ENCODE data around the gene DCN.

Gene DCN

DNA sequence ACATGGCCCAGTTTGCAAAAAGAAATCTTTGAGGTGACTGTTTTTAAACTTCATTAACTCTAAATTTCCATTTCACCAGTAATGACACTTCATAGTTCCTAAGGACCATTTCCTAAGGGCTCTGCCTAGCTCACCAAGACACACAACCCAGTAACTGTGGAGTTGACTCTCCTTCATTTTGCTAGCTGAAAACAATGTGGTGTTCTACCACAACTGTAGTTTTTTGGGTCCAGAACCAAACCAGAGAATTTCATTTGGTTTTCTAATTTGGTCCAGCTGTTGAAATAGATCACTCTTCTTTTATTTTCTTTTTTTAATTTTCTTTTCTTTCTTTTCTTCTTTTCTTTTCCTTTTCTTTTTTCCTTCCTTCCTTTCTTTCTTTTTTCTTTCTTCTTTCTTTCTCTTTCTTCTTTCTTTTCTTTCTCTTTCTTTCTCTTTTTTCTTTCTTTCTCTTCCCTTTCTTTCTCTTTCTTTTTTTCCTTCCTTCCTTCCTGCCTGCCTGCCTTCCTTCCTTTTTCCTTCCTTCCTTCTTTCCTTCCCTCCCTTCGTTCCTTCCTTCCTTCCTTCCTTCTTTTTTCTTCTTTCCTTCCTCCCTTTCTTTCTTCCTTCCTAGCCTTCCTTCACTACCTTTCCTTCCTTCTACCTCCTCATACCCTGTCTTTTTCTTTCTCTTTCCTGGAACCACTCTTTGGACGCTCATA is 52.8 kb downstream of the DCN start:
- no peak overlapping the region for H3K23ac ChIP-seq (ENCODE audit: low read depth, low read length, poor library complexity)
- no peaks in the 10 kb centered on the region for H3K4me1 ChIP-seq (ENCODE audit: control insufficient read depth in 2 of 2, insufficient read depth in 1 of 2, low read depth in 1 of 2, low read length in 2 of 2)
- no peaks in the 10 kb centered on the region for H3K79me1 ChIP-seq (ENCODE audit: low read depth, low read length)
- H3K27ac ChIP-seq (replicated peaks; ENCODE audit: low read length) = no peak overlapping the region
- H3K18ac ChIP-seq (ENCODE audit: low read length) = no peak overlapping the region
- DNase-seq (ENCODE audit: low spot score) = no peak
- H2AK5ac ChIP-seq (ENCODE audit: low read depth, low read length) = no peak overlapping the region
- no peak overlapping the region for H2BK15ac ChIP-seq (ENCODE audit: low read length)
- H4K8ac ChIP-seq (ENCODE audit: low read depth, low read length) = no peak overlapping the region
- no peak overlapping the region for H3K4me3 ChIP-seq (ENCODE audit: low read length in 2 of 2)
- H3K4me2 ChIP-seq (ENCODE audit: insufficient read depth, low read length, poor library complexity, severe bottlenecking) = no peak overlapping the region
- no CpG with 5 or more reads among the region's 2 CpGs for WGBS, 2 donors (ENCODE audit: extremely low coverage in 2 of 2, insufficient read length in 2 of 2, insufficient replicate concordance in 1 of 2)
- no peaks in the 10 kb centered on the region for H3K9me3 ChIP-seq (replicated peaks in 1 of 2; ENCODE audit: control insufficient read depth in 2 of 2, insufficient read depth in 1 of 2, low read depth in 1 of 2, low read length in 2 of 2)
- H2BK12ac ChIP-seq (ENCODE audit: low read length) = no peak overlapping the region
- no peak overlapping the region for H3K4ac ChIP-seq (ENCODE audit: low read length)
- H3K14ac ChIP-seq (ENCODE audit: low read length) = no peak overlapping the region
- no peak overlapping the region for H4K91ac ChIP-seq (ENCODE audit: low read depth, low read length, poor library complexity)
- H3K36me3 ChIP-seq (replicated peaks in 1 of 2; ENCODE audit: control insufficient read depth in 2 of 2, insufficient read depth in 2 of 2, low read length in 2 of 2) = no peaks in the 10 kb centered on the region
- H3K27me3 ChIP-seq (ENCODE audit: control insufficient read depth in 3 of 3, insufficient read depth in 3 of 3, low read depth in 1 of 3, low read length in 3 of 3) = no peaks in the 10 kb centered on the region
- no peak overlapping the region for H2BK5ac ChIP-seq (ENCODE audit: low read length)
- no peak overlapping the region for H2AFZ ChIP-seq (ENCODE audit: low read length)
- no peak overlapping the region for H2BK120ac ChIP-seq (ENCODE audit: low read depth, low read length)
- no peak overlapping the region for H3K9ac ChIP-seq (ENCODE audit: low read depth, low read length, poor library complexity)

DNA sequence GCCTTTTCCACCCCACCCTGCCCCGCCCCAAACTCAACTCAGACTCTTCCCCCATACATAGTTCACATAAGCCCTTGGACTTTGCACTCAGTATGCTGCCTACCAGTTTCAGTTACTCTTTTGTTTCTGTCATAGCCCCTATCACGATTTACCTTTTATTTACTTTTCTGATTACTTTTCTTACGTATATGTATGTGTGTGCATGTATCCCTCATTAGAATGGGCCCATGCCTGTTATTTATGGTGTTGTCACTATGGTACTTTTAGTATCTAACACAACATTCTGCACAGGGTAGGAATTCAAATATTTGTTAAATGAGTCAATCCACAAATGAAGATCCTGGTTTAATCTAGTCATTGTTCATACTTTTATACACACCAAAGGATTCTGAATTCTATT is 54.9 kb downstream of the DCN start:
- H2AK5ac ChIP-seq (ENCODE audit: low read depth, low read length) = no peak overlapping the region
- H4K91ac ChIP-seq (ENCODE audit: low read depth, low read length, poor library complexity) = no peak overlapping the region
- H4K8ac ChIP-seq (ENCODE audit: low read depth, low read length) = no peak overlapping the region
- no peak overlapping the region for H3K4me3 ChIP-seq (ENCODE audit: low read length in 2 of 2)
- H2BK15ac ChIP-seq (ENCODE audit: low read length) = no peak overlapping the region
- DNase-seq (ENCODE audit: low spot score) = no peak
- no peak overlapping the region for H3K9ac ChIP-seq (ENCODE audit: low read depth, low read length, poor library complexity)
- WGBS, 2 donors (ENCODE audit: extremely low coverage in 2 of 2, insufficient read length in 2 of 2, insufficient replicate concordance in 1 of 2) = no CpG with 5 or more reads among the region's 3 CpGs
- H2BK120ac ChIP-seq (ENCODE audit: low read depth, low read length) = no peak overlapping the region
- no peak overlapping the region for H2BK5ac ChIP-seq (ENCODE audit: low read length)
- no peaks in the 10 kb centered on the region for H3K4me1 ChIP-seq (ENCODE audit: control insufficient read depth in 2 of 2, insufficient read depth in 1 of 2, low read depth in 1 of 2, low read length in 2 of 2)
- H3K36me3 ChIP-seq (replicated peaks in 1 of 2; ENCODE audit: control insufficient read depth in 2 of 2, insufficient read depth in 2 of 2, low read length in 2 of 2) = no peaks in the 10 kb centered on the region
- no peaks in the 10 kb centered on the region for H3K27me3 ChIP-seq (ENCODE audit: control insufficient read depth in 3 of 3, insufficient read depth in 3 of 3, low read depth in 1 of 3, low read length in 3 of 3)
- H2AFZ ChIP-seq (ENCODE audit: low read length) = no peak overlapping the region
- no peaks in the 10 kb centered on the region for H3K79me1 ChIP-seq (ENCODE audit: low read depth, low read length)
- no peak overlapping the region for H3K4ac ChIP-seq (ENCODE audit: low read length)
- no peak overlapping the region for H3K14ac ChIP-seq (ENCODE audit: low read length)
- no peak overlapping the region for H3K23ac ChIP-seq (ENCODE audit: low read depth, low read length, poor library complexity)
- H3K18ac ChIP-seq (ENCODE audit: low read length) = no peak overlapping the region
- no peak overlapping the region for H3K27ac ChIP-seq (replicated peaks; ENCODE audit: low read length)
- no peak overlapping the region for H3K4me2 ChIP-seq (ENCODE audit: insufficient read depth, low read length, poor library complexity, severe bottlenecking)
- H3K9me3 ChIP-seq (replicated peaks in 1 of 2; ENCODE audit: control insufficient read depth in 2 of 2, insufficient read depth in 1 of 2, low read depth in 1 of 2, low read length in 2 of 2) = no peaks in the 10 kb centered on the region
- no peak overlapping the region for H2BK12ac ChIP-seq (ENCODE audit: low read length)

DNA sequence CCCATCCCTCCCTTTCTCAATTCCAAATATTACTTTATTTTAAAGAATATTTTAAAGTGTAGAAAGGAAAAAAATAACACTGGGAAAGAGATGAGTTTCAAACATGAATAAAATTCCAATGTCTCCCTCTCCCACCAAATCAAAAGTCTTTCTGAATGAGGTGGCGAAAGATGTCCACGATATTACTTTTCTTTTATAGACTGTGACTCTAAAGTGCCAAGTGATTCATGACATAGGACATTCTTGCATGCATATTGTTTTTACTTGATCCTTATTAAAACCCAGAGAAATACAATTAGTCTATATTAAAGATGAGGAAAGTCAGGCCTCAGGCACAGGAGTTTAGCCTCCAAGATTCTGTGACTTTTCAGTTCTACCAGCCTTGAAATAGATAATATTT is 55.3 kb downstream of the DCN start:
- no peak overlapping the region for H2BK120ac ChIP-seq (ENCODE audit: low read depth, low read length)
- H2BK5ac ChIP-seq (ENCODE audit: low read length) = no peak overlapping the region
- no peak overlapping the region for H2BK15ac ChIP-seq (ENCODE audit: low read length)
- H3K9ac ChIP-seq (ENCODE audit: low read depth, low read length, poor library complexity) = no peak overlapping the region
- no peaks in the 10 kb centered on the region for H3K27me3 ChIP-seq (ENCODE audit: control insufficient read depth in 3 of 3, insufficient read depth in 3 of 3, low read depth in 1 of 3, low read length in 3 of 3)
- H3K14ac ChIP-seq (ENCODE audit: low read length) = no peak overlapping the region
- H3K79me1 ChIP-seq (ENCODE audit: low read depth, low read length) = no peaks in the 10 kb centered on the region
- no peak overlapping the region for H3K27ac ChIP-seq (replicated peaks; ENCODE audit: low read length)
- H4K8ac ChIP-seq (ENCODE audit: low read depth, low read length) = no peak overlapping the region
- H2BK12ac ChIP-seq (ENCODE audit: low read length) = no peak overlapping the region
- WGBS, 2 donors (ENCODE audit: extremely low coverage in 2 of 2, insufficient read length in 2 of 2, insufficient replicate concordance in 1 of 2) = no CpG with 5 or more reads among the region's 2 CpGs
- H3K18ac ChIP-seq (ENCODE audit: low read length) = no peak overlapping the region
- H4K91ac ChIP-seq (ENCODE audit: low read depth, low read length, poor library complexity) = no peak overlapping the region
- no peak overlapping the region for H2AFZ ChIP-seq (ENCODE audit: low read length)
- no peak overlapping the region for H3K4me3 ChIP-seq (ENCODE audit: low read length in 2 of 2)
- no peak for DNase-seq (ENCODE audit: low spot score)
- no peaks in the 10 kb centered on the region for H3K4me1 ChIP-seq (ENCODE audit: control insufficient read depth in 2 of 2, insufficient read depth in 1 of 2, low read depth in 1 of 2, low read length in 2 of 2)
- no peaks in the 10 kb centered on the region for H3K36me3 ChIP-seq (replicated peaks in 1 of 2; ENCODE audit: control insufficient read depth in 2 of 2, insufficient read depth in 2 of 2, low read length in 2 of 2)
- no peaks in the 10 kb centered on the region for H3K9me3 ChIP-seq (replicated peaks in 1 of 2; ENCODE audit: control insufficient read depth in 2 of 2, insufficient read depth in 1 of 2, low read depth in 1 of 2, low read length in 2 of 2)
- H2AK5ac ChIP-seq (ENCODE audit: low read depth, low read length) = no peak overlapping the region
- no peak overlapping the region for H3K4me2 ChIP-seq (ENCODE audit: insufficient read depth, low read length, poor library complexity, severe bottlenecking)
- no peak overlapping the region for H3K4ac ChIP-seq (ENCODE audit: low read length)
- no peak overlapping the region for H3K23ac ChIP-seq (ENCODE audit: low read depth, low read length, poor library complexity)

DNA sequence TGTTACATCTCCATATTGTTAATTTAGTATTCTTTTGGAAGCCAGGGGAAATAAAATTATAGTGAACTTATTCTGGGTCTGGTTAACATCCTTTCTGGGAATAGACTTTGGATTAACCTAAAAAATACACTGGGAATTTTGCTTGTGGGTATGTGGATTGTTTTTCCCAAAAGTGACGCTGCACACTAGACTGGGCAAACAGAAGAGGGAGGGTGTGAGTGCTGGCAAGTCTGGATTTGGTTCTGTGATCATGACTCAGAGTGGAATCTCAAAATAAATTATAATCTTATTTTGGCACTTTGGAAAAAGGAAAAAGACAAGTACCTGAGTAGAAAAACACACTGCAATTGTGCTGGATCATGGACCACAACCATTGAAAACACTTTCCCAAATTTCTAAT is 56.1 kb downstream of the DCN start:
- Histone ChIP-seq H3K27me3 (ENCODE audit: control insufficient read depth in 3 of 3, insufficient read depth in 3 of 3, low read depth in 1 of 3, low read length in 3 of 3) (no peaks in the 10 kb centered on the region), H4K91ac (ENCODE audit: low read depth, low read length, poor library complexity) (no peak overlapping the region), H2BK12ac (ENCODE audit: low read length) (no peak overlapping the region), H3K18ac (ENCODE audit: low read length) (no peak overlapping the region), H4K8ac (ENCODE audit: low read depth, low read length) (no peak overlapping the region), H3K4ac (ENCODE audit: low read length) (no peak overlapping the region), H2BK5ac (ENCODE audit: low read length) (no peak overlapping the region), H3K23ac (ENCODE audit: low read depth, low read length, poor library complexity) (no peak overlapping the region), H3K4me1 (ENCODE audit: control insufficient read depth in 2 of 2, insufficient read depth in 1 of 2, low read depth in 1 of 2, low read length in 2 of 2) (no peaks in the 10 kb centered on the region), H2AFZ (ENCODE audit: low read length) (no peak overlapping the region), H2BK120ac (ENCODE audit: low read depth, low read length) (no peak overlapping the region), H3K79me1 (ENCODE audit: low read depth, low read length) (no peaks in the 10 kb centered on the region), H3K4me2 (ENCODE audit: insufficient read depth, low read length, poor library complexity, severe bottlenecking) (no peak overlapping the region), H3K9ac (ENCODE audit: low read depth, low read length, poor library complexity) (no peak overlapping the region), H2BK15ac (ENCODE audit: low read length) (no peak overlapping the region), H3K36me3 (replicated peaks in 1 of 2; ENCODE audit: control insufficient read depth in 2 of 2, insufficient read depth in 2 of 2, low read length in 2 of 2) (no peaks in the 10 kb centered on the region), H3K14ac (ENCODE audit: low read length) (no peak overlapping the region), H3K27ac (replicated peaks; ENCODE audit: low read length) (no peak overlapping the region), H3K9me3 (replicated peaks in 1 of 2; ENCODE audit: control insufficient read depth in 2 of 2, insufficient read depth in 1 of 2, low read depth in 1 of 2, low read length in 2 of 2) (no peaks in the 10 kb centered on the region), H3K4me3 (ENCODE audit: low read length in 2 of 2) (no peak overlapping the region), H2AK5ac (ENCODE audit: low read depth, low read length) (no peak overlapping the region)
- no peak for DNase-seq (ENCODE audit: low spot score)
- WGBS, 2 donors (ENCODE audit: extremely low coverage in 2 of 2, insufficient read length in 2 of 2, insufficient replicate concordance in 1 of 2) = no CpG with 5 or more reads among the region's 1 CpG
